ES-I3 (cell line): ENCODE data around the gene RHO.

Experiments used
- H3K36me3 ChIP-seq: 2 replicates; pipeline ENCODE4 v1.6.1; 2013; ENCODE audit warnings: mild to moderate bottlenecking, low read length, control low read depth, moderate library complexity; ENCODE audit not compliant: insufficient read depth
- H3K4me1 ChIP-seq: 2 replicates; pipeline ENCODE4 v1.6.1; 2013; ENCODE audit warnings: mild to moderate bottlenecking, control low read depth, low read length; ENCODE audit not compliant: insufficient read depth
- H3K9ac ChIP-seq: 2 replicates; pipeline ENCODE4 v1.6.1; 2013; ENCODE audit warnings: low read depth, mild to moderate bottlenecking, low read length, moderate library complexity
- H3K9me3 ChIP-seq: 2 replicates; pipeline ENCODE4 v1.6.1; 2013; ENCODE audit warnings: mild to moderate bottlenecking, low read length, moderate library complexity; ENCODE audit not compliant: control insufficient read depth, insufficient read depth

Gene RHO

GRCh38 chr3:129521611-129522010 lies 6.8 kb upstream of the RHO start:
- Histone ChIP-seq H3K9me3 (no peaks in the 10 kb centered on the region), H3K4me1 (peaks cover 5% of the 10 kb centered on the region; the same call in 1 of the 2 replicates), H3K9ac (no peak overlapping the region), H3K36me3 (no peaks in the 10 kb centered on the region)

- no peak overlapping the region for H3K9ac ChIP-seq
- peaks cover 5% of the 10 kb centered on the region; the same call in 1 of the 2 replicates for H3K4me1 ChIP-seq
- H3K9me3 ChIP-seq, result no peaks in the 10 kb centered on the region
- no peaks in the 10 kb centered on the region for H3K36me3 ChIP-seq
Observed at GRCh38 chr3:129522953-129523352, 5.5 kb upstream of the RHO start.

GRCh38 chr3:129524081-129524480 lies 4.4 kb upstream of the RHO start:
- Histone ChIP-seq H3K4me1 (peaks cover 5% of the 10 kb centered on the region; the same call in 1 of the 2 replicates), H3K36me3 (no peaks in the 10 kb centered on the region), H3K9me3 (no peaks in the 10 kb centered on the region), H3K9ac (no peak overlapping the region)

GRCh38 chr3:129525341-129525968 lies 3.0 kb upstream of the RHO start:
- H3K9me3 ChIP-seq, result no peaks in the 10 kb centered on the region
- H3K4me1 ChIP-seq, result peaks cover 17% of the 10 kb centered on the region
- H3K9ac ChIP-seq, result no peak overlapping the region
- no peaks in the 10 kb centered on the region for H3K36me3 ChIP-seq

- no peak overlapping the region for H3K9ac ChIP-seq
- no peaks in the 10 kb centered on the region for H3K9me3 ChIP-seq
- H3K4me1 ChIP-seq, result peaks cover 22% of the 10 kb centered on the region
- H3K36me3 ChIP-seq, result no peaks in the 10 kb centered on the region
Observed at GRCh38 chr3:129526121-129526900, 2.1 kb upstream of the RHO start.

- no peak overlapping the region for H3K9ac ChIP-seq
- no peaks in the 10 kb centered on the region for H3K36me3 ChIP-seq
- peaks cover 22% of the 10 kb centered on the region for H3K4me1 ChIP-seq
- no peaks in the 10 kb centered on the region for H3K9me3 ChIP-seq
Observed at GRCh38 chr3:129527262-129527661, 1.2 kb upstream of the RHO start.

- no peaks in the 10 kb centered on the region for H3K36me3 ChIP-seq
Observed at GRCh38 chr3:129529436-129530210, 1.2 kb downstream of the RHO start.

GRCh38 chr3:129530251-129530791 lies 1.9 kb downstream of the RHO start:
- H3K9ac ChIP-seq, result no peak overlapping the region
- H3K4me1 ChIP-seq, result peaks cover 28% of the 10 kb centered on the region
- H3K36me3 ChIP-seq, result no peaks in the 10 kb centered on the region
- no peaks in the 10 kb centered on the region; the same call in 1 of the 2 replicates for H3K9me3 ChIP-seq

More at GRCh38 chr3:129529436-129530210, 1.2 kb downstream of the RHO start:
- Histone ChIP-seq H3K9ac (no peak overlapping the region), H3K9me3 (no peaks in the 10 kb centered on the region), H3K4me1 (peaks cover 28% of the 10 kb centered on the region)

- H3K36me3 ChIP-seq, result no peaks in the 10 kb centered on the region
- peaks cover 28% of the 10 kb centered on the region for H3K4me1 ChIP-seq
- no peak overlapping the region for H3K9ac ChIP-seq
- H3K9me3 ChIP-seq, result no peaks in the 10 kb centered on the region; the same call in 1 of the 2 replicates
Observed at GRCh38 chr3:129530821-129531220, 2.4 kb downstream of the RHO start.

- H3K36me3 ChIP-seq, result no peaks in the 10 kb centered on the region
- H3K4me1 ChIP-seq, result peaks cover 24% of the 10 kb centered on the region
- no peak overlapping the region for H3K9ac ChIP-seq
- H3K9me3 ChIP-seq, result no peaks in the 10 kb centered on the region; the same call in 1 of the 2 replicates
Observed at GRCh38 chr3:129531699-129532098, 3.3 kb downstream of the RHO start.

- no peaks in the 10 kb centered on the region; the same call in 1 of the 2 replicates for H3K9me3 ChIP-seq
- H3K9ac ChIP-seq, result no peak overlapping the region
- no peaks in the 10 kb centered on the region for H3K36me3 ChIP-seq
- peaks cover 28% of the 10 kb centered on the region for H3K4me1 ChIP-seq
Observed at GRCh38 chr3:129532261-129532660, 3.8 kb downstream of the RHO start.

- Histone ChIP-seq H3K36me3 (no peaks in the 10 kb centered on the region), H3K9me3 (no peaks in the 10 kb centered on the region; the same call in 1 of the 2 replicates), H3K9ac (no peak overlapping the region), H3K4me1 (peaks cover 28% of the 10 kb centered on the region)
Observed at GRCh38 chr3:129533406-129533805, 5.0 kb downstream of the RHO start.

GRCh38 chr3:129534428-129535027 lies 6.1 kb downstream of the RHO start:
- H3K9ac ChIP-seq, result no peak overlapping the region
- H3K4me1 ChIP-seq, result peaks cover 23% of the 10 kb centered on the region
- H3K36me3 ChIP-seq, result no peaks in the 10 kb centered on the region
- no peaks in the 10 kb centered on the region; the same call in 1 of the 2 replicates for H3K9me3 ChIP-seq

- H3K36me3 ChIP-seq, result no peaks in the 10 kb centered on the region
- H3K4me1 ChIP-seq, result peaks cover 18% of the 10 kb centered on the region
- H3K9ac ChIP-seq, result no peak overlapping the region
- H3K9me3 ChIP-seq, result no peaks in the 10 kb centered on the region; the same call in 1 of the 2 replicates
Observed at GRCh38 chr3:129535075-129535474, 6.6 kb downstream of the RHO start.
